ENCODE results near the gene ABHD8. TPM values are rescaled to one million over a fixed set of nuclear protein-coding genes. Genes with fewer than 3 reads are reported as not detected.

Gene ABHD8
- total and polyA plus RNA-seq, 2 of the 13 experiments (the other 11 are each of a cell fraction or from before 2014, with no cell fraction given) = 6.3 to 7.2 TPM

DNA sequence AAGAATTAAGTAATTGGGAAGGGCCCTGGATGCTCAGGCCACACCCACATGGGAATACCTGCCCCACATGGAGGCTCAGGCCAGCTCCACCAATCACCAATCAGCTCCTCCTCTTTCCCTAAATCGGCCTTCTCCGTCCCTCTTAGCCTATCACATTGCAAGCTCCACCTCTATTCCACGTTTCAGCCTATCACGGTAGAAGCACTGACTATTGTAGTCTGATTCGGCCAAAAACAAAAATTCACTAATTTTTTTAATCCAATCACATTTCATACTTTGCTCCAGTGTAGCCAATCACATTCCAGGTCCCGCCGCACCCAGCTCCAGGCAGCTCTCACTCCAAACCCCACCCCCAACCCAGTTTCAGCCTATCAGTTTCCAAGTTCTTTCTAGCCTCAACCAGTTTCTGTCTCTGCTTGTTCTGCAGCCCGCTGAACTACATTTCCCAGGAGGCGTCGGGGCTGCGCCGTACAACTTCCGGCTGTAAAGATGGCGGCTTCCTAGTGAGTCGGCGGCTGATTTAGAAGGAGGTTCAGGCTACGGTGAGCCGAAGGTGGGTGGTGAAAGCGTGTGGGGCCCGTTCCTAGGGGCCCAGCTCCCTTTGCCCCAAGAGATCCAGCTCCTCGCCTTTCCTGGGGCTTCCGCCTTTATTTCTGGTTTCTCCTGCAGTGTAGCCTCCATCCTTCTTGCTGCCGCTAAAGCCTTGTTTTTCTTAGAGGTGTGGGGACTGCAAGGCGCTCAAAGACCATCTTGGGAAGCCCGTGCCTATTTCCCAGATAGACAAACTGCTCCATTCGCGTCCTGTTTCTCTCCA is 36.0 kb downstream of the ABHD8 start, which contains the start of gene BABAM1 (continued):
- TF ChIP-seq, protein P1, sequence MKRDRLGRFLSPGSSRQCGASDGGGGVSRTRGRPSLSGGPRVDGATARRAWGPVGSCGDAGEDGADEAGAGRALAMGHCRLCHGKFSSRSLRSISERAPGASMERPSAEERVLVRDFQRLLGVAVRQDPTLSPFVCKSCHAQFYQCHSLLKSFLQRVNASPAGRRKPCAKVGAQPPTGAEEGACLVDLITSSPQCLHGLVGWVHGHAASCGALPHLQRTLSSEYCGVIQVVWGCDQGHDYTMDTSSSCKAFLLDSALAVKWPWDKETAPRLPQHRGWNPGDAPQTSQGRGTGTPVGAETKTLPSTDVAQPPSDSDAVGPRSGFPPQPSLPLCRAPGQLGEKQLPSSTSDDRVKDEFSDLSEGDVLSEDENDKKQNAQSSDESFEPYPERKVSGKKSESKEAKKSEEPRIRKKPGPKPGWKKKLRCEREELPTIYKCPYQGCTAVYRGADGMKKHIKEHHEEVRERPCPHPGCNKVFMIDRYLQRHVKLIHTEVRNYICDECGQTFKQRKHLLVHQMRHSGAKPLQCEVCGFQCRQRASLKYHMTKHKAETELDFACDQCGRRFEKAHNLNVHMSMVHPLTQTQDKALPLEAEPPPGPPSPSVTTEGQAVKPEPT (CRISPR knock-in tag; IDR thresholded peaks at IDR 0.05; ENCODE audit: low read depth) = no peak
- TF ChIP-seq U2AF1 (optimal IDR thresholded peaks at IDR 0.05; ENCODE audit: low read depth, low read length) = no peak
- TF ChIP-seq ZNF282 (IDR thresholded peaks at IDR 0.05; ENCODE audit: partially characterized antibody) = no peak
- TF ChIP-seq IRF2 (CRISPR knock-in tag; IDR thresholded peaks at IDR 0.05) = peak; percentile 79
- no peak for TF ChIP-seq CHD4 (IDR thresholded peaks at IDR 0.05; ENCODE audit: borderline replicate concordance, low read length)
- 0 out of 2 replicates have a peak, but pooled peaks have one; percentile 65 for TF ChIP-seq SIN3A (IDR thresholded peaks at IDR 0.05; ENCODE audit: borderline replicate concordance, low read depth, low read length)
- TF ChIP-seq NFRKB (IDR thresholded peaks at IDR 0.05) = no peak
- no peak for TF ChIP-seq RARG (CRISPR knock-in tag; IDR thresholded peaks at IDR 0.05; ENCODE audit: low read depth)
- no peak for TF ChIP-seq RORA (CRISPR knock-in tag; IDR thresholded peaks at IDR 0.05)
- TF ChIP-seq ZNF543 (CRISPR knock-in tag; IDR thresholded peaks at IDR 0.05) = no peak
- peak; percentile 61; the same call in 1 of the 2 replicates for TF ChIP-seq KAT7 (CRISPR knock-in tag; IDR thresholded peaks at IDR 0.05; ENCODE audit: borderline replicate concordance)
- TF ChIP-seq ZNF501 (CRISPR knock-in tag; IDR thresholded peaks at IDR 0.05) = peak; percentile 79
- TF ChIP-seq KMT2B (CRISPR knock-in tag; IDR thresholded peaks at IDR 0.05) = peak; percentile 69; the same call in 1 of the 2 replicates
- TF ChIP-seq, protein P2, sequence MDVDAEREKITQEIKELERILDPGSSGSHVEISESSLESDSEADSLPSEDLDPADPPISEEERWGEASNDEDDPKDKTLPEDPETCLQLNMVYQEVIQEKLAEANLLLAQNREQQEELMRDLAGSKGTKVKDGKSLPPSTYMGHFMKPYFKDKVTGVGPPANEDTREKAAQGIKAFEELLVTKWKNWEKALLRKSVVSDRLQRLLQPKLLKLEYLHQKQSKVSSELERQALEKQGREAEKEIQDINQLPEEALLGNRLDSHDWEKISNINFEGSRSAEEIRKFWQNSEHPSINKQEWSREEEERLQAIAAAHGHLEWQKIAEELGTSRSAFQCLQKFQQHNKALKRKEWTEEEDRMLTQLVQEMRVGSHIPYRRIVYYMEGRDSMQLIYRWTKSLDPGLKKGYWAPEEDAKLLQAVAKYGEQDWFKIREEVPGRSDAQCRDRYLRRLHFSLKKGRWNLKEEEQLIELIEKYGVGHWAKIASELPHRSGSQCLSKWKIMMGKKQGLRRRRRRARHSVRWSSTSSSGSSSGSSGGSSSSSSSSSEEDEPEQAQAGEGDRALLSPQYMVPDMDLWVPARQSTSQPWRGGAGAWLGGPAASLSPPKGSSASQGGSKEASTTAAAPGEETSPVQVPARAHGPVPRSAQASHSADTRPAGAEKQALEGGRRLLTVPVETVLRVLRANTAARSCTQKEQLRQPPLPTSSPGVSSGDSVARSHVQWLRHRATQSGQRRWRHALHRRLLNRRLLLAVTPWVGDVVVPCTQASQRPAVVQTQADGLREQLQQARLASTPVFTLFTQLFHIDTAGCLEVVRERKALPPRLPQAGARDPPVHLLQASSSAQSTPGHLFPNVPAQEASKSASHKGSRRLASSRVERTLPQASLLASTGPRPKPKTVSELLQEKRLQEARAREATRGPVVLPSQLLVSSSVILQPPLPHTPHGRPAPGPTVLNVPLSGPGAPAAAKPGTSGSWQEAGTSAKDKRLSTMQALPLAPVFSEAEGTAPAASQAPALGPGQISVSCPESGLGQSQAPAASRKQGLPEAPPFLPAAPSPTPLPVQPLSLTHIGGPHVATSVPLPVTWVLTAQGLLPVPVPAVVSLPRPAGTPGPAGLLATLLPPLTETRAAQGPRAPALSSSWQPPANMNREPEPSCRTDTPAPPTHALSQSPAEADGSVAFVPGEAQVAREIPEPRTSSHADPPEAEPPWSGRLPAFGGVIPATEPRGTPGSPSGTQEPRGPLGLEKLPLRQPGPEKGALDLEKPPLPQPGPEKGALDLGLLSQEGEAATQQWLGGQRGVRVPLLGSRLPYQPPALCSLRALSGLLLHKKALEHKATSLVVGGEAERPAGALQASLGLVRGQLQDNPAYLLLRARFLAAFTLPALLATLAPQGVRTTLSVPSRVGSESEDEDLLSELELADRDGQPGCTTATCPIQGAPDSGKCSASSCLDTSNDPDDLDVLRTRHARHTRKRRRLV (CRISPR knock-in tag; IDR thresholded peaks at IDR 0.05) = no peak
- TF ChIP-seq TOPORS (CRISPR knock-in tag; IDR thresholded peaks at IDR 0.05) = 0 out of 2 replicates have a peak, but pooled peaks have one; percentile 29
- peak; percentile 3; the same call in 1 of the 2 replicates for TF ChIP-seq HNF4A (CRISPR knock-in tag; IDR thresholded peaks at IDR 0.05)
- TF ChIP-seq ZNF788 (CRISPR knock-in tag; IDR thresholded peaks at IDR 0.05; ENCODE audit: borderline replicate concordance) = peak; percentile 71; the same call in 1 of the 2 replicates
- TF ChIP-seq HNRNPUL1 (IDR thresholded peaks at IDR 0.05; ENCODE audit: low read depth, low read length) = no peak
- TF ChIP-seq ZNF7 (CRISPR knock-in tag; IDR thresholded peaks at IDR 0.05) = no peak
- TF ChIP-seq, protein P3, sequence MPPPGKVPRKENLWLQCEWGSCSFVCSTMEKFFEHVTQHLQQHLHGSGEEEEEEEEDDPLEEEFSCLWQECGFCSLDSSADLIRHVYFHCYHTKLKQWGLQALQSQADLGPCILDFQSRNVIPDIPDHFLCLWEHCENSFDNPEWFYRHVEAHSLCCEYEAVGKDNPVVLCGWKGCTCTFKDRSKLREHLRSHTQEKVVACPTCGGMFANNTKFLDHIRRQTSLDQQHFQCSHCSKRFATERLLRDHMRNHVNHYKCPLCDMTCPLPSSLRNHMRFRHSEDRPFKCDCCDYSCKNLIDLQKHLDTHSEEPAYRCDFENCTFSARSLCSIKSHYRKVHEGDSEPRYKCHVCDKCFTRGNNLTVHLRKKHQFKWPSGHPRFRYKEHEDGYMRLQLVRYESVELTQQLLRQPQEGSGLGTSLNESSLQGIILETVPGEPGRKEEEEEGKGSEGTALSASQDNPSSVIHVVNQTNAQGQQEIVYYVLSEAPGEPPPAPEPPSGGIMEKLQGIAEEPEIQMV (CRISPR knock-in tag; IDR thresholded peaks at IDR 0.05; ENCODE audit: low read depth) = 0 out of 2 replicates have a peak, but pooled peaks have one; percentile 18
- no peak for TF ChIP-seq ZNF136 (CRISPR knock-in tag; IDR thresholded peaks at IDR 0.05; ENCODE audit: low read depth)
